HCT116 (cell line): ENCODE data around the gene ERICH3. TPM values are rescaled to one million over a fixed set of nuclear protein-coding genes. Genes with fewer than 3 reads are reported as not detected.

Experiments used
- ATAC-seq: fragments of 200-7000 bp; cut with Tn5 transposase; 2 replicates; pipeline ENCODE4 v1.9.1; 2020; ENCODE audit warnings: mild to moderate bottlenecking, moderate library complexity
- BruUV-seq: library from RNA; stranded (reverse); fragments of 400-500 nt; replicated peaks from 2 replicates; lab custom pipeline; 2021; lab: Mats Ljungman, UMichigan
- CTCF ChIA-PET: fragments of 300-600 bp; sonication (Branson Sonifier 250); formaldehyde crosslinking; loops from one replicate; lab custom pipeline; 2021; ENCODE audit warnings: antibody characterized with exemption; lab: Charles Lee
- POLR2A ChIA-PET: fragments of 300-600, 350-600 bp; sonication (Branson Sonifier 250); formaldehyde crosslinking; loops from one replicate; lab custom pipeline; 2021; ENCODE audit warnings: antibody characterized with exemption; lab: Charles Lee
- RAD21 ChIA-PET, 2 experiments: fragments of 300-600 bp; sonication (Branson Sonifier 250); formaldehyde crosslinking; loops; one replicate each; lab custom pipeline; 2023; ENCODE audit warnings: low total read pairs in 2 of 2; ENCODE audit not compliant: uncharacterized antibody in 2 of 2, unreplicated experiment in 2 of 2, low non-redundant PET in 1 of 2; lab: Charles Lee
- DNase-seq: peaks from one replicate; pipeline ENCODE4 v3.0.0-alpha.2; 2010; ENCODE audit warnings: low read depth, low spot score
- H2AFZ ChIP-seq: fragments of 200-600 bp; shearing (Covaris generic), sonication (generic); 2 replicates; pipeline ENCODE4 v1.6.1; 2017; ENCODE audit warnings: low read depth, mixed run types, mixed read lengths, antibody characterized with exemption, low read length; ENCODE audit not compliant: poor library complexity, severe bottlenecking
- H3K27ac ChIP-seq: 2 replicates; pipeline ENCODE4 v1.5.1; 2012; ENCODE audit warnings: low read depth, low read length
- H3K27me3 ChIP-seq: fragments of 200-600 bp; sonication (generic); 2 replicates; pipeline ENCODE4 v1.6.1; 2016; ENCODE audit warnings: mixed run types, low read length, mixed read lengths; ENCODE audit not compliant: insufficient read depth
- H3K36me3 ChIP-seq, 2 experiments: fragments of 200-500 bp in 1 of 2; fragments of 200-600 bp in 1 of 2; sonication (Bioruptor generic) in 1 of 2; sonication (generic) in 1 of 2; 2 replicates each; pipeline versions ENCODE4 v1.5.1 to v1.6.1; 2014 to 2016; ENCODE audit warnings: low read length in 2 of 2, inconsistent platforms in 1 of 2, mixed read lengths in 1 of 2, mixed run types in 1 of 2; ENCODE audit not compliant: insufficient read depth in 2 of 2, control insufficient read depth in 1 of 2
- H3K4me1 ChIP-seq, 2 experiments: fragments of 200-600 bp in 1 of 2; sonication (generic) in 1 of 2; 2 replicates each; pipeline versions ENCODE4 v1.5.1 to v1.6.1; 2012 to 2017; ENCODE audit warnings: low read length in 2 of 2, inconsistent platforms in 1 of 2, mild to moderate bottlenecking in 1 of 2, mixed read lengths in 1 of 2, mixed run types in 1 of 2, moderate library complexity in 1 of 2; ENCODE audit not compliant: insufficient read depth in 2 of 2, control insufficient read depth in 1 of 2
- H3K4me2 ChIP-seq: fragments of 200-600 bp; sonication (generic); 2 replicates; pipeline ENCODE4 v1.6.1; 2017; ENCODE audit warnings: mixed run types, low read length, mixed read lengths
- H3K4me3 ChIP-seq, 2 experiments: fragments of 200-600 bp in 1 of 2; sonication (generic) in 1 of 2; replicated peaks in 1 of 2; 2 replicates each; pipeline ENCODE4 v1.5.1; 2011 to 2016; ENCODE audit warnings: low read length in 2 of 2, control low read depth in 1 of 2, low read depth in 1 of 2, mild to moderate bottlenecking in 1 of 2, mixed read lengths in 1 of 2, mixed run types in 1 of 2
- H3K79me2 ChIP-seq: fragments of 200-600 bp; sonication (generic); 2 replicates; pipeline ENCODE4 v1.6.1; 2017; ENCODE audit warnings: mild to moderate bottlenecking, mixed run types, low read length, moderate library complexity, mixed read lengths; ENCODE audit not compliant: insufficient read depth
- H3K9ac ChIP-seq: fragments of 200-600 bp; sonication (generic); 2 replicates; pipeline ENCODE4 v1.6.1; 2016; ENCODE audit warnings: low read length, mixed read lengths
- H3K9me2 ChIP-seq: fragments of 200-600 bp; sonication (generic), shearing (Covaris generic); 2 replicates; pipeline ENCODE4 v1.6.1; 2017; ENCODE audit warnings: mixed run types, mild to moderate bottlenecking, moderate library complexity; ENCODE audit not compliant: insufficient read depth
- H3K9me3 ChIP-seq, 2 experiments: fragments of 200-500 bp in 1 of 2; fragments of 200-600 bp in 1 of 2; sonication (Bioruptor generic) in 1 of 2; sonication (generic) in 1 of 2; 2 replicates each; pipeline ENCODE4 v1.6.1; 2014 to 2017; ENCODE audit warnings: low read length in 2 of 2, mixed read lengths in 2 of 2, inconsistent platforms in 1 of 2, low read depth in 1 of 2, mild to moderate bottlenecking in 1 of 2, mixed run types in 1 of 2, moderate library complexity in 1 of 2; ENCODE audit not compliant: control insufficient read depth in 1 of 2, insufficient read depth in 1 of 2
- H4K20me1 ChIP-seq: fragments of 200-600 bp; sonication (generic), shearing (Covaris generic); 2 replicates; pipeline ENCODE4 v1.6.1; 2017; ENCODE audit warnings: mixed run types, mild to moderate bottlenecking, moderate library complexity; ENCODE audit not compliant: insufficient read depth
- ATF3 ChIP-seq: IDR thresholded peaks from 2 replicates; pipeline ENCODE4 v1.6.1; 2012
- CBX3 ChIP-seq: IDR thresholded peaks from 2 replicates; pipeline ENCODE4 v1.6.1; 2012; ENCODE audit warnings: low read depth
- CTCF ChIP-seq, 3 experiments: fragments of 200-600 bp in 1 of 3; sonication (generic) in 1 of 3; IDR thresholded peaks in 2 of 3; conservative IDR thresholded peaks in 1 of 3; 2 replicates each; pipeline ENCODE4 v1.5.1; 2012 to 2017; ENCODE audit warnings: low read depth in 2 of 3, low read length in 2 of 3, antibody characterized with exemption in 1 of 3, borderline replicate concordance in 1 of 3, control low read depth in 1 of 3, mild to moderate bottlenecking in 1 of 3, mixed read lengths in 1 of 3, mixed run types in 1 of 3, moderate library complexity in 1 of 3; ENCODE audit not compliant: insufficient read depth in 1 of 3
- EGR1 ChIP-seq: IDR thresholded peaks from 2 replicates; pipeline ENCODE4 v1.6.1; 2012; ENCODE audit warnings: low read depth
- POLR2A ChIP-seq: IDR thresholded peaks from 2 replicates; pipeline ENCODE4 v1.7.0; 2011; ENCODE audit warnings: borderline replicate concordance; ENCODE audit not compliant: insufficient read depth, insufficient read length; ENCODE audit errors: extremely low read depth
- RAD21 ChIP-seq: IDR thresholded peaks from 2 replicates; pipeline ENCODE4 v1.6.1; 2012; ENCODE audit warnings: low read depth, mild to moderate bottlenecking
- SIN3A ChIP-seq: IDR thresholded peaks from 2 replicates; pipeline ENCODE4 v1.6.1; 2012; ENCODE audit warnings: low read depth
- SP1 ChIP-seq: IDR thresholded peaks from 2 replicates; pipeline ENCODE4 v1.6.1; 2012; ENCODE audit warnings: low read depth
- SRF ChIP-seq: IDR thresholded peaks from 2 replicates; pipeline ENCODE4 v1.6.1; 2012; ENCODE audit warnings: low read depth
- TCF7L2 ChIP-seq: IDR thresholded peaks from 2 replicates; pipeline ENCODE4 v1.7.0; 2011; ENCODE audit warnings: borderline replicate concordance, inconsistent platforms; ENCODE audit not compliant: insufficient read depth, insufficient read length; ENCODE audit errors: extremely low read depth
- ZFX ChIP-seq: fragments of 450-650 bp; IDR thresholded peaks from 2 replicates; pipeline ENCODE4 v1.6.1; 2017
- intact Hi-C: fragments of 100-400 bp; cut with micrococcal nuclease; formaldehyde crosslinking; loops from 2 replicates; pipeline ENCODE4 v1.10.0; 2022
- total RNA-seq: library from RNA; stranded (reverse); gene quantifications from one replicate; pipeline ENCODE4 v1.2.1, GENCODE V29; 2021; ENCODE audit not compliant: unreplicated experiment
- TF ChIP-seq, protein P1 (sequence below): IDR thresholded peaks from 2 replicates; pipeline ENCODE4 v1.6.1; 2012

ERICH3 gene
- total RNA-seq, 1 experiment from 2014 or later = not detected

DNA sequence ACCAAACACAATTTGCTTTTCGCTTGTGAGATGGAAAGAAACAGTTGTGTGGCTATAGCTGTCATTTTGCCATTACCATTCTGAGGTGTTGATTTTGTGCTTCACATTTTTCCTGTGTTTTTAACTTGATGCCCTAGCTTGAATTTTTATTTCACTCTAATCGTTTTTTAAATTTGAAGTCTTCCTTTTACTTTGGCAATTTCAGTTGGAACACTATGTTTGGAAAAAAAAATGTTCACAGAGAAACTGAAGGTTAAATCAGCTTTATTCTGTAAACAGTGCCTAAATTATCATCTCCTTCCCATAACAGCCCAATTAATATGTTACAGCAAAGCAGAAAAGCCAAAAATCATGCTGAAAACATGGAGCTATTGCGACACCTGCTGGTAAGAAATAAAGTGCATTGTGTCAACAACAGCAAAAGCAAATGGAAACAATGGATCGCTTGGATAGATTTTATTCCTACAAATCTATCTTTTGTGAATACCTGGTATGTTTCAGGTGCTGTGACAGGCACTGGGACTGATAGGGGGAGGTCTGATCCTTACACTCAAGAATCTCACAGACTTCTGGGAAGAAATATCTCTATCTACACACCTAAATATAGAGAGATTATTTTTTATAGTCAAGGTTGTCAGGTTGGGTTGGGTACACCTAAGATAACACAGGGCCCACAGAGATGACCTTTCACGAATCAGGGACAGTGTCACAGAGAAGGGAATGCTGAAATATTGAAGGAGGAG is 16.2 kb upstream of the ERICH3 start:
- ChIA-PET POLR2A (no interaction called here), RAD21 (no interaction called here), CTCF (interaction anchor here (0.6 to 2.2 kb wide), 12 partner anchors 9 to 862 kb away, joined by 3 to 9 read pairs (median 3); partner anchors contain the start of genes CRYZ, LRRC53 and TYW3)
- intact Hi-C loops = loop anchor here (5.0 to 10.0 kb wide), 2 partner anchors 185 to 222 kb away; no protein-coding TSS in a partner anchor
- no peak overlapping the region for H2AFZ ChIP-seq
- DNase-seq (peak; percentile 32), ATAC-seq (peak; percentile 71)
- no peaks in the 10 kb centered on the region for H3K36me3 ChIP-seq
- no peaks in the 10 kb centered on the region for H3K9me3 ChIP-seq
- no peak overlapping the region for H3K27ac ChIP-seq
- no peaks in the 10 kb centered on the region for H3K79me2 ChIP-seq
- no peak overlapping the region for H3K4me3 ChIP-seq
- H3K27me3 ChIP-seq = no peaks in the 10 kb centered on the region
- no peaks in the 10 kb centered on the region for H4K20me1 ChIP-seq
- BruUV-seq = no TSS peak
- no peak overlapping the region for H3K9ac ChIP-seq
- H3K4me1 ChIP-seq = no peaks in the 10 kb centered on the region
- no peak for TF ChIP-seq ATF3
- peak; percentile 77 for TF ChIP-seq RAD21
- TF ChIP-seq CTCF (IDR thresholded peaks at IDR 0.05 in 2 of 3, conservative IDR thresholded peaks at IDR 0.05 in 1 of 3; ENCODE audit: borderline replicate concordance in 1 of 3, insufficient read depth in 1 of 3, low read depth in 2 of 3, low read length in 2 of 3) = peak; percentile 45 to 92 (median 70); a peak in 5 of 6 replicates
- TF ChIP-seq SRF = no peak
- no peaks in the 10 kb centered on the region for H3K9me2 ChIP-seq
- 0 out of 2 replicates have a peak overlapping the region, but pooled peaks have one; percentile 4 for H3K4me2 ChIP-seq

DNA sequence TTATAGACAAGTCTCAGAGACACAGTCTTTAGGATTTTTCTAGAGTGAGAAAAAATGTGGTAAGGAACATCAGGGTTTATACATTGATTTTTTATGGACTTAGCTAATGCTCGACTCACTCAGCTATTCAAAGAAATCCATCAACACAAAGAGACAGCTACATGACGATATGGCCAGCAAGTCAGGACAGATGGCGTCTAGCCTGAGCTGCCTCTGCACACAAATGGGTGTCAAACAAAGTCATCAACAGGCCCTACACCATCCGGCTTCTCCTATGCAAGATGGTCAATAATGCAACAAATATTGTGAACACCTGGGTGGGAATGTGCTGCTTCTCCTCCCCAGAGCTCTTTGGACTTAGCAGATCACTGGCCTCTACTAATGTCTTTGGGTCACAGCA is 13.3 kb upstream of the ERICH3 start:
- Histone ChIP-seq H3K9ac (no peak overlapping the region), H3K27me3 (peaks cover 11% of the 10 kb centered on the region; the same call in 1 of the 2 replicates), H3K27ac (no peak overlapping the region), H3K9me2 (no peaks in the 10 kb centered on the region), H3K36me3 (no peaks in the 10 kb centered on the region), H3K79me2 (no peaks in the 10 kb centered on the region), H4K20me1 (no peaks in the 10 kb centered on the region), H2AFZ (no peak overlapping the region), H3K4me1 (no peaks in the 10 kb centered on the region), H3K9me3 (no peaks in the 10 kb centered on the region), H3K4me2 (no peak overlapping the region), H3K4me3 (no peak overlapping the region)
- CTCF ChIA-PET = no interaction called here
- no peak for TF ChIP-seq SIN3A
- TF ChIP-seq SRF = no peak
- TF ChIP-seq, protein P1, sequence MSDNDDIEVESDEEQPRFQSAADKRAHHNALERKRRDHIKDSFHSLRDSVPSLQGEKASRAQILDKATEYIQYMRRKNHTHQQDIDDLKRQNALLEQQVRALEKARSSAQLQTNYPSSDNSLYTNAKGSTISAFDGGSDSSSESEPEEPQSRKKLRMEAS = no peak
- no peak for TF ChIP-seq SP1
- no peak for TF ChIP-seq CTCF (IDR thresholded peaks at IDR 0.05 in 2 of 3, conservative IDR thresholded peaks at IDR 0.05 in 1 of 3; ENCODE audit: borderline replicate concordance in 1 of 3, insufficient read depth in 1 of 3, low read depth in 2 of 3, low read length in 2 of 3)
- TF ChIP-seq EGR1 = no peak
- TF ChIP-seq TCF7L2 = no peak
- TF ChIP-seq ZFX = no peak
- no peak for TF ChIP-seq POLR2A
- TF ChIP-seq CBX3 = no peak
- intact Hi-C loops = loop anchor here (5.0 to 10.0 kb wide), 2 partner anchors 182 to 220 kb away; no protein-coding TSS in a partner anchor
- POLR2A ChIA-PET = no interaction called here
- no TSS peak for BruUV-seq
- RAD21 ChIA-PET = no interaction called here
- DNase-seq (no peak), ATAC-seq (no peak)
